Caki2 (cell line): ENCODE results near the gene OR8U1. TPM values are rescaled to one million over a fixed set of nuclear protein-coding genes. Genes with fewer than 3 reads are reported as not detected.
"Not testable (repeated sequence)": the region's sequence is repeated elsewhere in the genome, so short reads cannot be mapped to it uniquely, and the experiment has no call there.

Experiments
- DNase-seq: peaks from one replicate; pipeline ENCODE4 v3.0.0-alpha.2; 2015; ENCODE audit warnings: low read depth
- in situ Hi-C: cut with HindIII; loops from 2 replicates; pipeline ENCODE4 v1.10.0; 2016; ENCODE audit warnings: low sequenced_read_pairs, low pct_unique_long_range_greater_than_20kb, mixed read lengths
- total RNA-seq: library from RNA; depleted of rRNA; stranded (reverse); fragments of >200 nt; shearing (Covaris generic); gene quantifications from 2 replicates; pipeline ENCODE4 v1.2.3, GENCODE V29; 2014; ENCODE audit warnings: low replicate concordance; rRNA removed

OR8U1 gene
- not detected in 2 replicates for total RNA-seq

DNA sequence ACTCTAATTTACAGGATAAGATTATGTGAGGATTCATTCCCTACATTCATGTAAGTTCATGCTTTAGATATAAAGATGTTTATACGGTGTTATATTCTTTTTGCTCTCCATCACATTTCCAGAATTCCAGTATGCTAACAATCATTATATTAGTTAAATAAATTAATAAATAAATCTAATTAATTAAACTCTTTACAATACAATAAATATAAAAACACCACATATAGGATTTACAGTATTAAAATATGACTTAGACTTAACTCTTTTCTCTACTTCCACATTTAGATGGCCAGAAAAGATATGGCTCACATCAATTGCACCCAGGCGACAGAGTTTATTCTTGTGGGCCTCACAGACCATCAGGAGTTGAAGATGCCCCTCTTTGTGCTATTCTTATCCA lies at the start of gene OR8U1:
OR8U1 (plus strand) TSS at position 301 of the 400 bp plus-strand sequence; CDS start at position 301, 0 bp downstream.
- DNase-seq = no peak
- in situ Hi-C loops = no loop called here

- no peak for DNase-seq
- in situ Hi-C loops = no loop called here
These were observed 43.4 kb upstream of the OR8U1 start for GRCh38 chr11:56331861-56332491.

- in situ Hi-C loops = no loop called here
These were observed 42.3 kb upstream of the OR8U1 start for GRCh38 chr11:56333156-56333555.

GRCh38 chr11:56340289-56340688 lies 35.1 kb upstream of the OR8U1 start:
- DNase-seq = no peak
- in situ Hi-C loops = no loop called here

More at GRCh38 chr11:56333156-56333555, 42.3 kb upstream of the OR8U1 start:
- DNase-seq = no peak

DNA sequence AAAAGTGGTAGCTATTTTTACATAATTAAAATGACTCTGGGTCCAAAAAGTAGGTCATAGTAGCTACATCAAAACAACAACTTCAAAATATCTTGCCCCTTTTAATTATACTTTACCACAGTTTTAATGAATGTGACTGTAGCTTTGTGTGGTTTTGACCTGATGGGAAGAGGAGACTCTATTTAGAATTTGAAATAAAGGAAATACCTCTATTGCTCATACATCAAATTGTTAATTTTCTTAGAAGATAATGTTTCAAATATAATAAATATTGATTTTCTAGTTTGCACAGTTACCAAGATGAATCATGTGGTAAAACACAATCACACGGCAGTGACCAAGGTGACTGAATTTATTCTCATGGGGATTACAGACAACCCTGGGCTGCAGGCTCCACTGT lies 29.7 kb upstream of the OR8U1 start, which contains the start of gene OR8K1:
OR8K1 (plus strand) TSS at position 301 of the 400 bp plus-strand sequence; CDS start at position 301, 0 bp downstream.
- DNase-seq = no peak
- in situ Hi-C loops = no loop called here

GRCh38 chr11:56353991-56354390 lies 21.4 kb upstream of the OR8U1 start, which contains the start of gene OR8J1:
Gene OR8J1, plus strand, starts transcription at chr11:56354291. Its CDS starts 5,956 bp downstream, at chr11:56360247.
- DNase-seq = no peak
- in situ Hi-C loops = no loop called here

GRCh38 chr11:56380120-56380519 lies 4.7 kb downstream of the OR8U1 start:
- no peak for DNase-seq
- in situ Hi-C loops = no loop called here

DNA sequence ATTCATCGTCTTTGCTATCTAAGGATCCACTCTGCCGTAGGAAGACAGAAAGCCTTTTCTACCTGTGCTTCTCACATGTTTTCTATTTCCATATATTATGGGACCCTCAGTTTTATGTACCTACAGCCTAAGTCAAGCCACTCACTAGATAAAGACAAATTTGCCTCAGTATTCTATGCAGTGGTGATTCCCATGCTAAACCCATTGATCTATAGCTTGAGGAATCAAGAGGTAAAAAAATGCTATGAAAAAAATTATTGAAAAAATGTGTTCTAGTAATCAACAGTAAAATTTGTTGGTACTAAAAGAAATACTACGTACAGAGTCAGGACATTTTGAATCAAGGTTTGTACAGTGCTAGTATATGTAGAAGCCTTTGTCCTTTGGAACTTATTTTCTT lies 19.0 kb downstream of the OR8U1 start:
- in situ Hi-C loops = no loop called here
- no peak for DNase-seq

DNA sequence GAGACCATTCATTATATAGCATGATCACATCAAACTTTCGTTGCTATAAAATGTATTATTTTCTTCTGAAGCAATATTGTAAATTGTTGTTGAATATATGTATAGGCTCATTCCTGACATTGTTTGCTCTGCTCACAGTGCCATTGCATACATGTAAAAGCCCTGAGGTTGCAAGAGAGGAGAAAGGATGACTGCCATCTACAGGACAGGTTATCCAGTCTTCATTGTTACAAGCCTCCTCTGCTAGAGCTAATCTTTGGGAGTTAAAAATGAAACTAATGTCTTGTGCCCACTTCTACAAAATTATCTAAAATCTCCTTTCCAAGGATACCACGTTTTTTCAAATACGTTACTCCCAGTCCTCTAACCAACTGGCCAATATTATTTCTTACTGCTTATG lies 20.6 kb downstream of the OR8U1 start:
- no peak for DNase-seq
- in situ Hi-C loops = no loop called here

GRCh38 chr11:56401858-56402461 lies 26.5 kb downstream of the OR8U1 start:
- in situ Hi-C loops, DNase-seq: not testable (repeated sequence)

DNA sequence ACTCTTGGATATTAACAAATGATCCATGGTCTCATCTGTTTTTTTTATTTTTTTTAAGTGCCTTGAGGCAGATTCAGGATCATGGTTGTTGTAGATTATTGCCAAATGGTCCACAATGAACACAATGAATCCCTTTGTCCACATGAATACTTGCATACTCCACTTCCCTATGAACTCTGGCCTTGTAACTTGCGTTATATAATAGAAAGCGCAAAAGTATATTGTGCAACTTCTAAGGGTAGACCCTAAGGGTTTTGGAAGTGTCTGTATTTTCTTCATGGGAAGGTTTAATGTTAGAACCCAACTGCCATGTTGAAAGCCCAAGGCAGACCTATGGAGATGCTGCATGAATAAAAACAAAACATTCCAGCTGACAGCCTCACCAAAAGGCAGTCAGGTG lies 29.0 kb downstream of the OR8U1 start:
- in situ Hi-C loops = no loop called here

GRCh38 chr11:56410801-56411200 lies 35.4 kb downstream of the OR8U1 start:
- in situ Hi-C loops = no loop called here
- no peak for DNase-seq

More for the DNA sequence above, 29.0 kb downstream of the OR8U1 start:
- DNase-seq = no peak

DNA sequence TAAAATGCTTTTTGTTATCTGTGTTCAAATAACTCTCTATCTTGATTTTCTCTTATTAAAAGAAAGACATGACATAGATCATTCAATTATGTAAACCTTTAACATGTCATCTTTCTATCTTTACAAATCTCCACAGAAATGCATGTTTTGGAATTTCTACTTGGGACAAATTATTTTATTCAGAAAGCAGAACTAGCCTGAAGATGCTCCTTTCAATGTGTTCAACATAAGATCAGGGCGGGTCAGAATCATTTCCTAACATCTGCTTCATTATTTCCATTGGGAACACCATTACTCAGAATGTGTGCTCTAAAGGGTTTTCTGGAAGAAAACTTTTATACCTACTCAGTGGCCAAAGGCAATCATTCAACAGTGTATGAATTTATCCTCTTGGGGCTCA lies 37.0 kb downstream of the OR8U1 start, which contains the start of gene OR5AL1:
OR5AL1 (plus strand) TSS at position 301 of the 400 bp plus-strand sequence.
- DNase-seq = no peak
- in situ Hi-C loops = no loop called here

Other genes starting within 250 kb of the OR8U1 start
- gene OR8J3, start 235.4 kb upstream of the OR8U1 start, total RNA-seq = not detected in 2 replicates
- not detected in 2 replicates for gene OR8K5, start 215.3 kb upstream of the OR8U1 start, total RNA-seq
- gene OR5J2, start 199.0 kb upstream of the OR8U1 start, total RNA-seq = not detected in 2 replicates
- gene OR5T2, start 141.4 kb upstream of the OR8U1 start, total RNA-seq = not detected in 2 replicates
- gene OR5T3, start 123.4 kb upstream of the OR8U1 start, total RNA-seq = not detected in 2 replicates
- gene OR5T1, start 101.5 kb upstream of the OR8U1 start, total RNA-seq = not detected in 2 replicates
- gene OR8H1, start 83.4 kb upstream of the OR8U1 start, total RNA-seq = not detected in 2 replicates
- not detected in 2 replicates for gene OR8K3, start 60.5 kb upstream of the OR8U1 start, total RNA-seq
- not detected in 2 replicates for gene OR8K1, start 29.6 kb upstream of the OR8U1 start, total RNA-seq
- gene OR8J1, start 21.3 kb upstream of the OR8U1 start, total RNA-seq = not detected in 2 replicates
- not detected in 2 replicates for gene OR5AL1, start 37.1 kb downstream of the OR8U1 start, total RNA-seq
- not detected in 2 replicates for gene OR5M3, start 97.7 kb downstream of the OR8U1 start, total RNA-seq
- gene OR5M8, start 115.7 kb downstream of the OR8U1 start, total RNA-seq = not detected in 2 replicates
- gene OR5M11, start 167.6 kb downstream of the OR8U1 start, total RNA-seq = not detected in 2 replicates
- gene OR5M10, start 202.1 kb downstream of the OR8U1 start, total RNA-seq = not detected in 2 replicates
- not detected in 2 replicates for gene OR5M1, start 239.2 kb downstream of the OR8U1 start, total RNA-seq